ENCODE data around the gene SEMA3E.

DNA sequence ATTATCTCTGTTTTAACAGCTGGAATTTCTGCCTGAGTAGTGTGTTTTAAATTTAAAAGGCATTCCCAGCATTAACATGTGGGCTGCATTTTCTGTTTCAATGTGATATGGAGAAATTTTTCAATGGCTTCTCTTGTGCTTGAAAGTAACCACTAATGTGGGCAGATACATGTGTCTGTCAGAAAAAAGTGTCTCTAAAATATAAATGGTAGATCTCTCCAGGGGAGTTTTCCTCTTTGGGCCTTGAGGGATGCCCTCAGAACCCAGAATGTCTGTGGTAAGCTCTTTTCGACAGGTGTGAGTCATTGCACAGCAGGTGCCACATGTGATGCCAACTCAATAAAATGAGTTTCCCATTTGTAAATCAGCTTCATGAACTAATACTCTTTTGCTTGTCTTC lies 221.1 kb downstream of the SEMA3E start:
- TF ChIP-seq EZH2 (IDR thresholded peaks at IDR 0.05; ENCODE audit: insufficient read depth, poor library complexity, severe bottlenecking) (no peak), EZH2phosphoT487 (IDR thresholded peaks at IDR 0.05; ENCODE audit: insufficient read depth, low read depth) (no peak)
